ELF-1 (cell line): ENCODE results near the gene CEMIP2.

Experiments
- DNase-seq: peaks from one replicate; pipeline ENCODE4 v3.0.0-alpha.2; 2016; ENCODE audit warnings: low read depth, low spot score

Gene CEMIP2

DNA sequence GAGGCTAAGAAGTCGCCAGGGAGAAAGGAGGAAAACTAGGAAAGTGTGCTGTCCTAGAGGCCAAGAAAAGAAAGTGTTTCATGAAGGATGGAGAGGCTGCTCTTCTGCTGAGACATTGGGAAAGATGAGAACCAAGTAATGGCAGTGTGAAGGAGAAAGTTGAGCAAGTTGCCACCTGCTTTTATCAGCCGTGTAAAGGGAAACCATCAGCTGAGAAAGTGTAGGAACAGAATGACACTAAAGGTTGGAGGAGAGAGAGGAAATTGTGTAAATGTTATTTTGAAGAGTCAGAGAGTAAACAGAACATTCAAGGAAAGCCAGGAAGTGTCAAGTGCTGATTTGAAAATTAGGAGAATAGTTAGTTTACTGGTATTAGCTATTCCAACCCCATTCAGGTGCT, 125.0 kb downstream of the CEMIP2 start:
- DNase-seq, result no peak

DNA sequence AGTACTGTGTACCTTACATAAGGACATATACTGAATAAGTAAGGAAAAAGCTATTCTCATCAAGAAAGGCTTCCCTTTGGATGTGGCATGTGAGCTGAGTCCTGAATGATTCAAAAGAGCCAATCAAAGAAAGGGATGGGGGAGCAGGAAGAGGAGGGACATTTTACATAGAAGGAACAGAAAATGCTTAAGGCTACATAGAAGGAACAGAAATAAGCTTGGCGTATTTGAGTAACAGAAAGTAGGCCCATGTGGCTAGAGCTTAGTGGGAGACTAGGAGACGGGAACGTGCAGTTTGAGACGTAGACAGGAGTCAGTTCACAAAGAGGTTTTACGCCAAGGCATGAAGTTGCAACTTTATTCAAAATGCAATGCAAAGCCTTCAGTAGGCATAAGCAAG, 126.3 kb downstream of the CEMIP2 start:
- no peak for DNase-seq

DNA sequence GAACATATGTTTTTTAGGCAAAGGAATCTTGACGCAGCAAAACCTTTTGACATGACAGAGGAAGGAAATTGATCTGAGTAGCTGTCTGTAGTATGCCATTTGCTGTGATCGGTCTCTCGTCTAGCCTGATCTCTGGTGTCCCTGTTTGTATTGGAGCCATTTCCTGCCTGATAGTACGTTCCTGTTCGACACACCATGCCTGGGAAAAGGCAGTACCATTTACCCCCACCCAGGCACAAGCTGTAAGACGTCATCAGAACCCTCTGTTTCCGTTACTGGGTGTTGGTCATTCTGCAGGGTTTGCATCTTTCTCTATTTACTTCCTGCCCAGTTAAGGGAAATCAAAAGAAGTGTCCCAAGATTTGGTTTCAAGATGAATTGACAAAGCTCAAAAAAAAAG, 129.7 kb downstream of the CEMIP2 start:
- DNase-seq, result no peak

DNA sequence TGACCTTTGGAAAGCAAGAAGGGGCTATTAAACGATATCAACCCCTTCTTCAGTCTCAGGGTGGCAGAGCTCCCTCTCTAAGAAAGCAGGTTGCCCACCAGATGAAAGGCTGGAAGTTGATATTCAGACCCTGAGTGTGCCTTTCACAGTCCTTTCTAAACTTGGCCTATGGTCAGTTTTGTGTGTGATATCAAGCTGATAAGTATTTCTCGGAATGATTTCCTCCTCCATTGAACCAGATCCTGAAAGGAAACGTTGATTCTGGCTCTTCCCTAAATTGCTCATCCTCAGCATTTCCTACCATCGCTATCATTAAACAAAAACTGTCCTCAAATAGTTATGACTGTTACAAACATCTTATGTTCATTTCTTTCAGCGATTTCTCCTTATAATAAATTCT, 130.4 kb downstream of the CEMIP2 start:
- DNase-seq, result no peak

DNA sequence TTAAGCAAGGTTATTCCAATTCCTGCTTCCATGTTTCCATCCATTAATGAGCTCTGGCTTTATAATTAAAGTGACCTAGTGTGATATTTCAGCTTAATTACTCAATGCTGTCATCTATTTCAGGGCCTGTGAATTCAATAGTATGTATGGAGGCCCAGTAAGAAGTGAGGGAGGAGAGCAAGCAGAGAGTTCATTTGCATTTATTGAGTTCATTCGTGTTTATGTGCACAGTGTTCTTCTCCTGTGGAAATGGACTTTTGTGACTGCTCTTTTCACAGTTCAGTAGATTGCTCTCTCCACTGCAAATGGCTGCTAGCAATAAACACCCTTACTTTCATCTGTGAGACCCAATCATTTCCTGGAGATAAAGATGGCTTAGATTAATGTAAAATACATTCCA, 130.9 kb downstream of the CEMIP2 start:
- no peak for DNase-seq

DNA sequence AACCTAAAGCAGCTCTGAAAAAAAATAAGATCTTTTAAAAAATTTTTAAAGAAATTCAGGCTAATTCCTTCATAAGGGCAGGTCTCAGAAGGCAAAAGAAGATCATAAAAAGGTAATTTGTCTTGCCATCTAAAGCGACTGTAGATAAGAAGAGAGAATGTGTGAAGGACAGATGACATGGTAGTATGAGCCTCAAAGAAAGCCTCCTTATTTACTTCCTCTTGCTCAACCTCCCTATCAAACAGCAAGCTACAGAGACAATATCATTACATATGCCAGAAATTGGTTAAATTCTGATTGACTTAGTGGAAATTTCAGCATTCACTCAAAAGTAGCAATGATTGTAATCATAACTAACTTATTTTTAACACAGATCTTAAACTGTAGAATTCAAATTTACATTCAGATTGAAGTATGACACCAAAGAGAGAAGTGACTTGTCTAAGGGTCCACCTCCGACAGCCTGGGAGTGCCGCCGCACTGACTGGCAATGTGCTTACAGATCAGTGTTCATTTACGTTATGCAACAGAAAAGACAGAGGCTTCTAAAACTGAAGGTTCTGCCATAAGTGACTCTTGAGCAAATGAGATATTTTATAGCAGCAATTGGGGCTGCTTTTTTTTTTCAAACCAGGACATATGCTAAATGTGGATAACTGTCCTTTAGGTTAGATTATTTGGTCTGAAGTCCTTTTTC, 132.0 kb downstream of the CEMIP2 start:
- DNase-seq, result no peak

DNA sequence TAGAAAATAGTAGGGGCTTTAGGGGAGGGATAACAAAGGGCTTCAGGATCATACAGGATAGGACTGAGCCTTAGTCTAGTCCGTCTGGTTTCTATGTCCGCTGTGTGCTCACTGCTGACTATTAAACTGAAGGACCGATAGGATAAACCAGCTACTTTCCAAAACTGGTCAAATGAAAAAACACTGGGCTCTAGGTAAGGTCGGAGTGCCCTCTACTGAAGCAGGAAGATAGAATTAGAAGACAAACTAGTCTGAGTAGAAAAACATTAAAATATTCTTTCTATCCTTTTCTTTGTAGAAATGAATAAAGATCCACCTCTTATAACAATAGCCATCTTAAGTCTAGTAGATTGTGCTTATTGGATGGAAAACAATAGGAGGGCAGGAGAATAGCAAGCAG, 133.6 kb downstream of the CEMIP2 start:
- no peak for DNase-seq
